PFSK-1 (cell line): ENCODE data around the gene RBMS3.

Source experiments
- FOXP2 ChIP-seq: optimal IDR thresholded peaks from 2 replicates; pipeline ENCODE3; 2011; ENCODE audit warnings: borderline replicate concordance, control low read depth, inconsistent platforms; ENCODE audit not compliant: insufficient read depth; ENCODE audit errors: extremely low read length, extremely low read depth
- POLR2AphosphoS5 ChIP-seq: IDR thresholded peaks from 2 replicates; pipeline ENCODE4 v1.6.1; 2012; ENCODE audit warnings: low read depth, mild to moderate bottlenecking, control low read depth, low read length, moderate library complexity
- SIN3A ChIP-seq: IDR thresholded peaks from 2 replicates; pipeline ENCODE4 v1.6.1; 2012; ENCODE audit warnings: mild to moderate bottlenecking, low read length, moderate library complexity, borderline replicate concordance; ENCODE audit not compliant: insufficient read depth
- TAF1 ChIP-seq: IDR thresholded peaks from 2 replicates; pipeline ENCODE4 v1.6.1; 2012; ENCODE audit warnings: low read length, control low read depth, borderline replicate concordance; ENCODE audit not compliant: insufficient read depth
- TF ChIP-seq, protein P1 (sequence below), 2 experiments: IDR thresholded peaks; 2 replicates each; pipeline versions ENCODE4 v1.6.1 to v1.8.0; 2011 to 2012; ENCODE audit warnings: low read depth in 2 of 2, low read length in 2 of 2, control low read depth in 1 of 2, inconsistent platforms in 1 of 2, mild to moderate bottlenecking in 1 of 2, moderate library complexity in 1 of 2; ENCODE audit not compliant: insufficient read depth in 1 of 2

DNA sequence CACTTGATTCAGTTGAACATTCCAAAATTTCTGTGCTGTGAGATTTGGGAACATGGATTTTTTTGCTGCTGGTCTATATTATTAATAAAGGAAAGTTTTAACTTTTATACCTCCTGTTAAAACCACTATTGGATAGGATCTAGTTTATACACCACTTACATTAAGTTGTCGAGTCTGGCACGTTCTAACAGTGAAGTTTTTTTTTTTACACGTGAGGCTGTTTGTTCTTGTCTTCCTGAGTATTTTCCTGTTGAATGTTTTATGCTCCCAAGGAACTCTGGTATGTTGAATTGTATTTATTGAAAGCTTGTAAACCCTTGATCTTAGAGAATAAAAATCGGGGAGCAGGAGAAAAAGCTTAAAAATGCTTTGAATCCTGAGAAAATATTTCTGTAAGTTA lies 338.8 kb downstream of the RBMS3 start:
- TF ChIP-seq, protein P1, sequence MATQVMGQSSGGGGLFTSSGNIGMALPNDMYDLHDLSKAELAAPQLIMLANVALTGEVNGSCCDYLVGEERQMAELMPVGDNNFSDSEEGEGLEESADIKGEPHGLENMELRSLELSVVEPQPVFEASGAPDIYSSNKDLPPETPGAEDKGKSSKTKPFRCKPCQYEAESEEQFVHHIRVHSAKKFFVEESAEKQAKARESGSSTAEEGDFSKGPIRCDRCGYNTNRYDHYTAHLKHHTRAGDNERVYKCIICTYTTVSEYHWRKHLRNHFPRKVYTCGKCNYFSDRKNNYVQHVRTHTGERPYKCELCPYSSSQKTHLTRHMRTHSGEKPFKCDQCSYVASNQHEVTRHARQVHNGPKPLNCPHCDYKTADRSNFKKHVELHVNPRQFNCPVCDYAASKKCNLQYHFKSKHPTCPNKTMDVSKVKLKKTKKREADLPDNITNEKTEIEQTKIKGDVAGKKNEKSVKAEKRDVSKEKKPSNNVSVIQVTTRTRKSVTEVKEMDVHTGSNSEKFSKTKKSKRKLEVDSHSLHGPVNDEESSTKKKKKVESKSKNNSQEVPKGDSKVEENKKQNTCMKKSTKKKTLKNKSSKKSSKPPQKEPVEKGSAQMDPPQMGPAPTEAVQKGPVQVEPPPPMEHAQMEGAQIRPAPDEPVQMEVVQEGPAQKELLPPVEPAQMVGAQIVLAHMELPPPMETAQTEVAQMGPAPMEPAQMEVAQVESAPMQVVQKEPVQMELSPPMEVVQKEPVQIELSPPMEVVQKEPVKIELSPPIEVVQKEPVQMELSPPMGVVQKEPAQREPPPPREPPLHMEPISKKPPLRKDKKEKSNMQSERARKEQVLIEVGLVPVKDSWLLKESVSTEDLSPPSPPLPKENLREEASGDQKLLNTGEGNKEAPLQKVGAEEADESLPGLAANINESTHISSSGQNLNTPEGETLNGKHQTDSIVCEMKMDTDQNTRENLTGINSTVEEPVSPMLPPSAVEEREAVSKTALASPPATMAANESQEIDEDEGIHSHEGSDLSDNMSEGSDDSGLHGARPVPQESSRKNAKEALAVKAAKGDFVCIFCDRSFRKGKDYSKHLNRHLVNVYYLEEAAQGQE (IDR thresholded peaks at IDR 0.05; ENCODE audit: insufficient read depth in 1 of 2, low read depth in 2 of 2, low read length in 2 of 2): no peak
- no peak for TF ChIP-seq POLR2AphosphoS5
- no peak for TF ChIP-seq SIN3A
- no peak for TF ChIP-seq TAF1
- no peak for TF ChIP-seq FOXP2
